Measurements from ENCODE around the gene SH2D4B.
A peak's percentile ranks its signal among the peaks of the same experiment; 100 is the strongest.

GRCh38 chr10:80491251-80492102 lies 46.2 kb upstream of the SH2D4B start:
- TF ChIP-seq CTCF (IDR thresholded peaks at IDR 0.05) (no peak), POLR2AphosphoS5 (IDR thresholded peaks at IDR 0.05) (peak in 1 of 3 donors; percentile 6)
